GM12872 (cell line): ENCODE measurements around the gene CPT2.

Source experiments
- TF ChIP-seq, protein P1 (sequence below): IDR thresholded peaks from 3 replicates; pipeline ENCODE4 v1.5.1; 2011; ENCODE audit warnings: low read depth, mild to moderate bottlenecking, low read length, moderate library complexity; ENCODE audit not compliant: insufficient read depth

Gene CPT2

DNA sequence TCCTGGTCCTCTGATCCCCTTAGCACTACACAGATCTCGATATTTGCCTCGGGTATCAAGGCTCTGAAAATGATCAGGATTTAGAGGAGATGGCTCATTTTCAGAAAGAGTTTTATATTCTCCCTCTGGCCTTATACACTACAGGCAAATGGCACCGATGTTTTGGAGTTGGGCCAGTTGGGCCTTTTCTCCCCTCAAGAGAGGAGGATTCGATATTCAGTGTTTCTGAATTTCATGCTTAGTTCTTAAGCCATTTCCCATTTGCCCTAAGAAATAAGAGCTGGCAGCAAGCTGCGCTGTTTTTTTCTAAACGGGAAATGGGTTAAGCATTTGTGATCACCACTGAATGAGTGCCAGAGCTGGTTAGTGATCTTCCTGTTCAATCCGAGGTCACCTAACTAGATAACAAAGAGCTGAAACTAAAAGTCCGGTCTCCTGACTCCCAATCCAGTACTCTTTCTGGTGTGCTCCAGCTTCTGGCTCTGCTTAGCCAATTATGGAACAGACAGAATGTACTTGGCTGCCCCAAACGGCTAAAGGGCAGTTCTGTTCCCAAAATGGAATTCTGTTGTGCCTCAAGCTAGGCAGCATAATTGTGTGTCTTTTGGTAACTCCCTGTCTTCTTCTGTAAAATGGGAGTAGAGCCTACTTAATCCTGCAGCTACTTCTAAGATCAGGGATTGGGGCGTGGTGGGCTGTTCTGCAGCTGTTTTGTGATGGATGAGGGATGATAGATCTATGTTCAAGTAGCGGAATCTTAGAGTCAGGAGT is 1.2 kb upstream of the CPT2 start:
- TF ChIP-seq, protein P1, sequence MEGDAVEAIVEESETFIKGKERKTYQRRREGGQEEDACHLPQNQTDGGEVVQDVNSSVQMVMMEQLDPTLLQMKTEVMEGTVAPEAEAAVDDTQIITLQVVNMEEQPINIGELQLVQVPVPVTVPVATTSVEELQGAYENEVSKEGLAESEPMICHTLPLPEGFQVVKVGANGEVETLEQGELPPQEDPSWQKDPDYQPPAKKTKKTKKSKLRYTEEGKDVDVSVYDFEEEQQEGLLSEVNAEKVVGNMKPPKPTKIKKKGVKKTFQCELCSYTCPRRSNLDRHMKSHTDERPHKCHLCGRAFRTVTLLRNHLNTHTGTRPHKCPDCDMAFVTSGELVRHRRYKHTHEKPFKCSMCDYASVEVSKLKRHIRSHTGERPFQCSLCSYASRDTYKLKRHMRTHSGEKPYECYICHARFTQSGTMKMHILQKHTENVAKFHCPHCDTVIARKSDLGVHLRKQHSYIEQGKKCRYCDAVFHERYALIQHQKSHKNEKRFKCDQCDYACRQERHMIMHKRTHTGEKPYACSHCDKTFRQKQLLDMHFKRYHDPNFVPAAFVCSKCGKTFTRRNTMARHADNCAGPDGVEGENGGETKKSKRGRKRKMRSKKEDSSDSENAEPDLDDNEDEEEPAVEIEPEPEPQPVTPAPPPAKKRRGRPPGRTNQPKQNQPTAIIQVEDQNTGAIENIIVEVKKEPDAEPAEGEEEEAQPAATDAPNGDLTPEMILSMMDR, result no peak

DNA sequence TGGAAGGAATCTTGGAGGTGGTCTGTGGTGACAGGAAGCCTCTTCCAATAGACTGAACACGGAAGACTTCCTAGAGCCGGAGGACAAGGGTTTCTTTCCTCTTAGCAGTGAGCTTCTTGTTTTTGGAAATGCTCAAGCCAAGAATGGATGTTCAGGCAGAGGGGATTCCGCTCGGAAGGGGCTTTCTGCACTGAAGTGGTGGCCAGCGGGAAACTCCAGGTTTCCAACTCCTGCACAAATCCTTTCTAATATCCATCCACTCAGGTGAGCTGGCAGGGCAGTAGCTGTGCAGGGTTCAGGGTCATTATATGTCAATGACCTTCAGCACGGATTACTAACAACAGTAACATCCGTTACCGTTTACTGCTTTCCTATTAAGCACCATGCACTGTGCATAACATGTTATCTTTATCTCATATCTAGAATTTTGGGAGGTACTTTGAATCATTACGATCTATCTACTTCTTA is 573 bp upstream of the CPT2 start:
- TF ChIP-seq, protein P1, result no peak

DNA sequence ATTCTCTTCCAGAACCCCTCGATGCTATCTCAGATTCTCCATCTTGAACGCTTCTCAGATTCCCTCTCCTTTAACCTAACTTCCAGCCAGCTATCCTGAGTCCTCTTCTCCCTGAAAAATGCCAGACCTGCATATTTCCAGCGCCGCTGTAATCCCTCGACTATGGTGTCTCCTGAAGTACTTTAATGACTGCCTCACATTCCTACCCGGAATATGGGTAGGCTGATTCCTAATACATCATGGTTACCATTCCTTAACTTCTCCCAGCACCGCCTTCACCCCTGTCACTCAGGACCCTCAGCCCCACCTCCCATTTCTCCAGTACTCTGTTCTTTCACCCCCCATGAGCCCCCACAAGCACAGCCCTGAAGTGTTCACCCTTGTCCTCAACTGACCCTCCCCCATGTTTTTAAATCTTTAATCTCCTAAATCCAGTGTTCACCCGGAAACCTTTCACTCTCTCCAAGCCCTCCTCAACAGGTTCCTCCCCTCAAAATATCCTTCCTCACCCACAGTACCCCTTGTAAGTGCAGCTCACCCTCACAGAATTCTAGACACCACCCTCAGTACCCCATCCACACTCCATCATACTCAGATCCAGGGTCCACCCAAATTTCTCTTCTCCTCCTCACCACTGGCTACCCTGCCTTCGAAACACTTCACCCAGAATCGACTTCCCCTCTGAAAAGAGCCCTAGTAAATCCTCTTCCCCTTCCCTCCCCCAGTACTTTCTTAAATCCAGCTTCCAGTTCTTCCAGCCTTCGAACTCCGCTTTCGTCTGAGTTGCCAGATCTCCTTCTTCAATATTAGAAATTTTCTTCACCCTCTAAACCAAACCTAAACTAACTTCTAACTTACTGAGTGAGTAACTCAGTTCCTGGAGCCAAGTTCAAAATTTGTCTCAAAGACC is 922 bp downstream of the CPT2 start:
- TF ChIP-seq, protein P1, result no peak

DNA sequence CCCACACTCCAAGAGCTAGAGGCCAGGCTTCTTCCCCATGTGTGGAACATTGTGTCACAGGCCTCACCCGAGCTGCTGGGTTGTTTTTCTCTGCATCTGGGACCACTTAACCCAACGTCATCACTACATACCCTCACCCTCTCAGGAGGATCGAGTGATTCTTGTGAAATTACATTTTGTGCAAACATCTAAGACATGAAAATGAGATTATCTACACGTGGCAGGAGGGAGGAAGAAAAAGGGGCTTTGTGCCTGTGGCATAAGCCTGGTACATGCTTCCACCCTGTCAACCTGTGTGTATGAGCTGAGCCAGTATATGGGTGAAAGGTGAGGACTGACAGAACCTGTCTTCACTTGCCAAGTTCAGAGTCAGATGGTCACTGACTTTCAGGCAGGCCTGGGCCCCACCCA is 1.6 kb downstream of the CPT2 start:
- TF ChIP-seq, protein P1, result no peak

DNA sequence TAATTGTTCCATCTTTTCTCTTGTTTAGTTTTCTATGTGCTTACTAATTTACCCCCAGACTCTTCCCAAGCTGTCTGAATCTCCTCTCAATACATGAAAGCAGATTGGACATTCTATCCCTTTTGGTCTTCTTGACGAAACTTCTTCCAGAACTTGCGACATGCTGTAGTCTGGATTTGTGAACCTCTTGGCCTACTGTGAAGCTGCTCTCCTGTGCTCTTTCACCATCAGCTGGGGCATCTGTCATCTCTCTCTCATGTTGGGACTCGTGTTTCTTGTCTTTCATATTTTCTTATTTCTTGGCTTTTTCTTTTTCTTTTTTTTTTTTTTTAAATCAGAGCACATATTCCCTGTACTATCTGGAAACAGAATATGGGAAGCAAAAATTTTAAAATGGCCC is 6.8 kb downstream of the CPT2 start:
- TF ChIP-seq, protein P1, result no peak

DNA sequence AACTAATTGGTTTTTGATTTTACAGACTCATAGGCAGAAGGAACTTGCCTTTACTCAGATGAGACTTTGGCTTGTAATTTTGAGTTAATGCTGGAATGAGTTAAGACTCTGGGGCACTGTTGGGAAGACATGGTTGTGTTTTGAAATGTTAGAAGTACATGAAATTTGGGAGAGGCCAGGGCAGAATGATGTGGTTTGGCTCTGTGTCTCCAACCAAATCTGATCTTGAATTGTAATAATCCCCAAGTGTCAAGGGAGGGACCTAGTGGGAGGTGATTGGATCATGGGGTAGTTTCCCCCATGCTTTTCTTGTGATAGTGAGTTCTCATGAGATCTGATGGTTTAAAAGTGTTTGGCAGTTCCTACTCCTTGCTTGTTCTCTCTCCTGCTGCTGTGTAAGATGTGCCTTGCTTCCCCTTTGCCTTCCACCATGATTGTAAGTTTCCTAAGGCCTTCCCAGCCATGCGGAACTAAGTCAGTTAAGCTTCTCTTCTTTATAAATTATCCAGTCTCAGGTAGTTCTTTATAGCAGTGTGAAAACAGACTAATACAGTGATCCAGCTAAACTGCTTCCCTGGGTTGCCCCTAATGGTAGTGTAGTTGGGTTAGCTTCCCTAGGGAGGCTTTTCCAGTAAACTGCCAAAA is 10.2 kb downstream of the CPT2 start:
- TF ChIP-seq, protein P1, result no peak

DNA sequence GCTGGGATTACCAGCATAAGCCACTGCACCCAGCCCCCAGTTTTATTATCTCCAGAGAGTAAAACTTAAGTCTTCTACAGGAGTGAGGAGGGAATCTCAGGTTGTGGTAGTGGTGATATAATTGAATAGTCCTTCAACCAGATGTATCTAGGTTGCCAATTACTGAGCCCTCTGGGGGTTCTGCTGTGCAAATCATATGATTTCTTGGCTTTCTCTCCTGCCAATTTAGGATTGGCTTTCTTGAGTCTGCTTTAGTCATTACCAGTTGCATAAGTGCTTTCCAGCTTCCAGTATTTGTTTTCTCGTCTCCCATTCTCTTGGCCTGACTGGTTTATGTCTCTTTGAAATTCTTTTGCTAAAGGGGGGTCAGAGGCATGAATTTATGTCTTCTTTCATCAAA is 11.1 kb downstream of the CPT2 start:
- TF ChIP-seq, protein P1, result no peak
